ENCODE measurements around the gene YBX3.

- TF ChIP-seq, protein P1, sequence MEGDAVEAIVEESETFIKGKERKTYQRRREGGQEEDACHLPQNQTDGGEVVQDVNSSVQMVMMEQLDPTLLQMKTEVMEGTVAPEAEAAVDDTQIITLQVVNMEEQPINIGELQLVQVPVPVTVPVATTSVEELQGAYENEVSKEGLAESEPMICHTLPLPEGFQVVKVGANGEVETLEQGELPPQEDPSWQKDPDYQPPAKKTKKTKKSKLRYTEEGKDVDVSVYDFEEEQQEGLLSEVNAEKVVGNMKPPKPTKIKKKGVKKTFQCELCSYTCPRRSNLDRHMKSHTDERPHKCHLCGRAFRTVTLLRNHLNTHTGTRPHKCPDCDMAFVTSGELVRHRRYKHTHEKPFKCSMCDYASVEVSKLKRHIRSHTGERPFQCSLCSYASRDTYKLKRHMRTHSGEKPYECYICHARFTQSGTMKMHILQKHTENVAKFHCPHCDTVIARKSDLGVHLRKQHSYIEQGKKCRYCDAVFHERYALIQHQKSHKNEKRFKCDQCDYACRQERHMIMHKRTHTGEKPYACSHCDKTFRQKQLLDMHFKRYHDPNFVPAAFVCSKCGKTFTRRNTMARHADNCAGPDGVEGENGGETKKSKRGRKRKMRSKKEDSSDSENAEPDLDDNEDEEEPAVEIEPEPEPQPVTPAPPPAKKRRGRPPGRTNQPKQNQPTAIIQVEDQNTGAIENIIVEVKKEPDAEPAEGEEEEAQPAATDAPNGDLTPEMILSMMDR (IDR thresholded peaks at IDR 0.05 in 4 of 5, conservative IDR thresholded peaks at IDR 0.05 in 1 of 5), result no peak
- no peak for TF ChIP-seq POLR2A (IDR thresholded peaks at IDR 0.05)
Observed at GRCh38 chr12:10736463-10736862, 13.3 kb upstream of the YBX3 start.

Measured in gastrocnemius medialis (tissue), 4 donors.